ENCODE data around the gene PLD1.
"Not testable (repeated sequence)": the region's sequence is repeated elsewhere in the genome, so short reads cannot be mapped to it uniquely, and the experiment has no call there.

PLD1 gene

DNA sequence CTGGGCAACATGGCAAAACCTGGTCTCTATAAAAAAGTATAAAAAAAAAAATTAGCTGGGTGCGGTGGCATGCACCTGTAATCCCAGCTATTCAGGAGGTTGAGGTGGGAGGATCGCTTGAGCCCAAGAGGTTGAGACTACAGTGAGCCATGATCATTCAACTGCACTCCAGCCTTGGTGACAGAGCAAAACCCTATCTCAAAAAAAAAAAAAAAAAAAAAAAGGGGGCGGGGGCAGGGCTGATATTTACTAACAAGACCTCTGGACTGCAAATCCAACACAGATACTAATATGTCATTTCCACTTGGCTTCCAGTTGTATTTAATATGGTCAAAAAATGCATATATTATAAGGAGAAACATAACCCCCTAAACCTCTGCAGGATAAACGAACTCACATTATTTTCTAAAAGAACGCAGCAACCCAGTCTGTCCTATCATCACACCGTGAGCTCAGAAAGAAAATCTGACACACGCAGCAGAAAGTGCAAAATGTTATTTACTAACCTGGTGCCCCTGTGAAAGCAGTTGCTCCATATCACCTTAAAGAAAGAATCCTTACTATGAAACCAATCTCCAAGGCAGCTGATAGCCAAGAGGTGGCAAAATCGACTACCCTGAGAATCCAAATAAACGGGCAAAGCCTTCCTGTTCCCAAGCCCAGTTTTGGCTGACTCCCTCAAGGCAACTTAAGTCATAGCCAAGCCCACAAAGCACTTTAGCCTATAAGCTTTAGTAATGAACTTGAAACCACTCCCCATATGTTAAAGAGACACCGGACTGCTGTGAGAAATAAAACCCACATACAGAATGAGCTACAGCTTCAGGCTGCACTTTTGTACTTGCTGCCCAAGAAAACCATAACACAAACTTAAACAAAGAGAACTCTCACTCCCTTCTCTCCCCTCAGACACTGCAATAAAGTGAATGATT is 39.3 kb downstream of the PLD1 start:
- peak; percentile 63 for DNase-seq

GRCh38 chr3:171769461-171769860 is 40.8 kb downstream of the PLD1 start:
- DNase-seq = no peak

- no peak for DNase-seq
These were observed 41.3 kb downstream of the PLD1 start for GRCh38 chr3:171768986-171769385.

DNA sequence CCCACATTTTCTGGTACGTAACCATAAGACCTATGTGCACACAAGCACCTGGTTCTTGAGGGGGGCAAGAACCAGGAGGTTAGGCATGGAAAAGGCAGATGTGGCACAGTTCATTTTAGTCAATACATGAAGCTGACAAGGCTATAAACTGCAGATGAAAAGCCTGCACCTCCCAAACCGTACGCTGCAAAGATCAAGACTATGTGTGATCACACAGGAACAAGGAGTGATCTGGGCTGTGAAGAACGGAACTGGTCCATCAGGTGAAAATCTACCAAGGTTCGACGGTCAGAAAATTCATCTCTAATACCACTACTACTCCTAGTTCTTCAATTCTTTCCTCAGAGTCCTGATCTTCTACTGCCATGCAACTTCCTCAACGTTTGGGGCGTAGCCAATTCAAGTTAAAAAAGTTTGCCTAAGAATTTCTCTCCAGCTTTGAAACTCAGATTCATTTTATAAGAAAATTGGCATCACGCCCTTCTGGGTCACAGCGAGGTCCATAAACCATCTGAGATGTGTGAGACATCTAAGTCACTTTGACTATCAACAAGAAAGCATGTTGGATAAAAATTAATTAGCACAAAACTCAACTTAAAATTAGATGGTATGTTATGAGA is 41.9 kb downstream of the PLD1 start:
- DNase-seq = no peak

DNA sequence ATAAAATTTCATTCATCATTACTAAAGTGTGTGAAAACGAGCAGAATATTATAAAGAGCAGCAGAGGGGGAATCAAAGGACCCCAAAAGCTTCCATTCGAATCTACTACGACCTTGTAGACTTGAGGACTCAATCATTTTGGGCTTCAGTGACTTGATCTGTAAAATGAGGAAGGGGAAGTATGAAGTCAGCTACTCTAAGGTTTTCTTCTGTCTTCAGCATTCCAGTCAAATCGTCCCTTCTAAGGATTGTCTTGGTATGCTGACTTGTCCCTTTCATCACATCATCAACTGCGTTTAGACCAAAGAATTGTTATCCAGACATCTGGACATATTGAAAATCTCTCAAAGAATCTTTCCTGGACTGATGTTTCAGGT is 44.8 kb downstream of the PLD1 start:
- no peak for DNase-seq

- no peak for DNase-seq
These were observed 46.9 kb downstream of the PLD1 start for GRCh38 chr3:171763392-171763791.

DNA sequence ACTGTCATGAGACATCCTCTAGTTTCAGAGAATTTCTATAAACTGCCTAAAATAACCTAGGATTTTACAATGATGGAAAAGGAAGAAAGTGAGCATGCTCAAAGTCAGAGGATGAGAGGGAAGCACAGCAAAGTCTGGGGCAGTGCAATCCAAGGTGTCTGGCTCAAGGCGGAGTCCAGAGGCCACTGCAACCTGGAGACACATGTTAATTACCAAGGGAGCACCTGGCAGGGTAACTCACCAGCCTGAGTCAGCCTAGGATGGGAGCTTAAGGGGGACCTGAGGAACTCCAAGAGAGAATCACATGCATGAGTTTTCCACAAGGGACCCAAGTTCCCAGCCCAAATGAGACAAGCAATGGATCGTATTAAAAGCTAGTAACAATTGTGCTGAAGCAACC is 49.8 kb downstream of the PLD1 start:
- no peak for DNase-seq

DNA sequence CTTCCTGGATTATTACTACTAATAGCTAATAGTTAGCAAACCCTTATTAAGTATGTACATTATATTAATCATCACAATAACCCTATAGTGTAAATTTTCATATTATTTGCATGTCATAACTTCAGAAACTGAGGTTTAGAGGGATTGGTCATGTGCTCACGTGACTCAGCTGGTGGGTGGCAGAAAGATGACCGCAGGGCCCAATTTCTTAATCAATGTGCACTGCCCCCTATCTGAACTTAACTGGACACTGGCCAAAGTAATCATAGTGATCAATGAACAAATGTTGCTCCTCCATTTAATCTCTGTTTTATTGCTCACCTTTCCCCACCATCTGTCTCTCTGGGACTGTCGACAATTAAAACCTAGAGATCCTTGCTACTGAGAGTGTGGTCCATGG is 52.2 kb downstream of the PLD1 start:
- DNase-seq = no peak

GRCh38 chr3:171757361-171758034 is 52.8 kb downstream of the PLD1 start:
- DNase-seq = no peak

- no peak for DNase-seq
These were observed 54.6 kb downstream of the PLD1 start for GRCh38 chr3:171755656-171756055.

DNA sequence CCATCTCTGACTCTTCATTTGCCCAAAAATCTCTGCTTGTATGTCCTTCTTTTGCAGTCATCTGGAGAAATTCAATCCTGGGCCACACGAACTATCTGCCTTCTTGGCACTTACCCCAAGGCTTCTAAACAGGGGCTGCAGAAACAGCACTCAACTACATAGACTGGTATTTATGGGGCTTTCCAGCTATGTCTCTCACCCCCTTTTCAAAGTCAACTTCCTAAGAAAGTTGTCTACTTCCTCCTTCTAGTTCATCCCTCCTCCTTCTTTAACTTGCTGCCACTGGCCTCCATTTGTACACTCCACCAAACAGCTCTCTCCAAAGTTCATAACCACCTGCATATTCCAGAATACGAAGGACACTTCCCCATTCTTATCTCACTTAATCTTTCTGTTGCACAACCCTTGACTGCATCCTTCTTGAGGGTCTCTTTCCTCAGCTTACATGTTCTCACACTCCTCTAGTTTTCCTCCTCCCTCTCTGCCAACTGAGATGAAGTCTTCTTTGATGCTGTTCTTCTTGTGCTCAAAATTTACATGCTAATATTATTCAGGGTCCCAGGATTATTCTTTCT is 55.2 kb downstream of the PLD1 start:
- no peak for DNase-seq

DNA sequence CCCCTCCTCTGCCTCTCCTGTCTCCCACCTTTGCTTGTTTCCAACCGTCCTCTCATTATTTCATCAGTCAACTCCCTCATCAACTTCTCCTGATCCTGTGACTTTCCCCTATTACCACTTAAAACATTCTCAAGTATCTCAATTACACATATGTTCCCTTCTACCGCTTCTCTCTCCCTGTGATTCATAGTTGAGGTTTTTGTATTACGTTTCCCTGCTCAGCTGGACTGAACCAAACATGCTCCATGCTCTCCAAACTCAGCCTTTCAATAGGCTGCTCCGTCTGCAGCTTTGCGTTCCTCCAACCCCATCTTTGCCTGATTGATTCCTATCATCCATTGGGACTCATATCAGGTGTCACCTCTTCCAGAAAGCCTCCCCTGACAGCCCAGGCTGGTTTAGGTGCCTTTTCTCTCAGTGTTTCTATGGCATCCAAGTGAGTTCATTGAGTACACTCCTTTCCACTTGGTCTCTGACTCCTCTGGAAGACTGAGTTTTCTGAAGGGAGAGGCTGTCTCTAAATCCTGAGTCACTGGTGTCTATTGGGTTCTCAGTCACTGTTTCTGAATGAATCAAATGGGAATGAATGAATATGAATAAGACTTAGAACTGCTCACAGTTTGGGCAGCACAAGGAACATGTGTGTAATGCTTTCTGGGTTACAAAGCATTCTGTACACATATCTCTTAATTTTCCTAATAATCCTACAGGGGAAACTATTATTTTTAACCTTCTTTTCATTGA is 56.4 kb downstream of the PLD1 start:
- DNase-seq = peak; percentile 87

DNA sequence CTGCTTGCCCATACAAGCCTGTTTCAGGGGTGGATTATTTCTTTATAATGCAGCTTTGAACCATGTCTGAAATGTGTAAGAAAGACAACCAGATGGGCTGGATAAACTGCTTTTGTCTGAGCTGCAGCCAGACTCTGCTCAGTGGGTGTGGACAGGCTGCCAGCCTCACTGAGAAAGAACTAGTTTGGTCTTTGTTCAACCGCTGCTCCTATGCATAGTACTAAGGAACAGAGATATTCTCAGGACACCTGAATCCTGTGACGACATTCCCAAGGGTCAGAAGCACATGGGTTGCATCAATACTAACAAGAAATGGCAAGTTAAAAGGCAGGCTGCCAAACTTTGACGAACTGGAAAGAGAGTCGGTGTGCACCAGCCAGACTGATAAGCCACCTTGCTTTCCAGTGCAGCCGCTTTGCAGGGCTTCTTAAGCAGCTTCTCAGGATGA is 57.2 kb downstream of the PLD1 start:
- DNase-seq = peak; percentile 27

GRCh38 chr3:171752329-171752728 is 58.0 kb downstream of the PLD1 start:
- DNase-seq = no peak

GRCh38 chr3:171749124-171749523 is 61.2 kb downstream of the PLD1 start:
- no peak for DNase-seq

- no peak for DNase-seq
These were observed 62.0 kb downstream of the PLD1 start for GRCh38 chr3:171748064-171748924.

- no peak for DNase-seq
These were observed 62.9 kb downstream of the PLD1 start for GRCh38 chr3:171747223-171747920.

- DNase-seq = not testable (repeated sequence)
These were observed 63.7 kb downstream of the PLD1 start for GRCh38 chr3:171746320-171747222.

GRCh38 chr3:171745577-171746319 is 64.5 kb downstream of the PLD1 start:
- DNase-seq = no peak
